Measurements from ENCODE around the gene MOB3A.

MOB3A gene

GRCh38 chr19:2033115-2033824 lies 62.9 kb downstream of the MOB3A start:
- no peaks in the 10 kb centered on the region for H3K9me3 ChIP-seq (replicated peaks; ENCODE audit: insufficient read depth, low read length)
- H3F3A ChIP-seq (ENCODE audit: insufficient read depth, low read length) = peaks cover 38% of the 10 kb centered on the region
- peaks cover 32% of the 10 kb centered on the region for H3K4me1 ChIP-seq (ENCODE audit: low read length)
- no peak overlapping the region; the same call in 1 of the 2 replicates for H3K27ac ChIP-seq (ENCODE audit: low read length)
- peaks cover 7% of the 10 kb centered on the region; the same call in 1 of the 2 replicates for H3K79me2 ChIP-seq (ENCODE audit: low read length)
- no peaks in the 10 kb centered on the region for H3K27me3 ChIP-seq (replicated peaks; ENCODE audit: insufficient read depth, low read length)
- H2AFZ ChIP-seq (ENCODE audit: low read length) = no peak overlapping the region
- H3K36me3 ChIP-seq (replicated peaks; ENCODE audit: insufficient read depth, low read length) = no peaks in the 10 kb centered on the region
- TF ChIP-seq EZH2 (optimal IDR thresholded peaks at IDR 0.05; ENCODE audit: low read depth, low read length) = no peak
- no peak for TF ChIP-seq EZH2phosphoT487 (IDR thresholded peaks at IDR 0.05; ENCODE audit: low read length)
- TF ChIP-seq CTCF (IDR thresholded peaks at IDR 0.05; ENCODE audit: low read length) = no peak
- peak overlapping the region; percentile 91 for H3K4me2 ChIP-seq (ENCODE audit: low read depth, low read length)
- H4K20me1 ChIP-seq (ENCODE audit: insufficient read depth, low read length) = no peaks in the 10 kb centered on the region
- no peak overlapping the region; the same call in 1 of the 2 replicates for H3K4me3 ChIP-seq (ENCODE audit: low read length)
- no peak for DNase-seq
- no peak overlapping the region; the same call in 1 of the 2 replicates for H3K9ac ChIP-seq (ENCODE audit: low read length)
- H3K9me2 ChIP-seq (replicated peaks; ENCODE audit: insufficient read depth, low read length) = no peaks in the 10 kb centered on the region

GRCh38 chr19:2032296-2032941 lies 63.7 kb downstream of the MOB3A start:
- no peaks in the 10 kb centered on the region for H3K9me2 ChIP-seq (replicated peaks; ENCODE audit: insufficient read depth, low read length)
- H3K9me3 ChIP-seq (replicated peaks; ENCODE audit: insufficient read depth, low read length) = no peaks in the 10 kb centered on the region
- H2AFZ ChIP-seq (ENCODE audit: low read length) = peak overlapping the region; percentile 70
- TF ChIP-seq EZH2 (optimal IDR thresholded peaks at IDR 0.05; ENCODE audit: low read depth, low read length) (no peak), CTCF (IDR thresholded peaks at IDR 0.05; ENCODE audit: low read length) (no peak), EZH2phosphoT487 (IDR thresholded peaks at IDR 0.05; ENCODE audit: low read length) (no peak)
- H3K27me3 ChIP-seq (replicated peaks; ENCODE audit: insufficient read depth, low read length) = no peaks in the 10 kb centered on the region
- H3F3A ChIP-seq (ENCODE audit: insufficient read depth, low read length) = peaks cover 32% of the 10 kb centered on the region
- H4K20me1 ChIP-seq (ENCODE audit: insufficient read depth, low read length) = no peaks in the 10 kb centered on the region
- peaks cover 23% of the 10 kb centered on the region for H3K4me1 ChIP-seq (ENCODE audit: low read length)
- DNase-seq = peak; percentile 85
- no peaks in the 10 kb centered on the region for H3K36me3 ChIP-seq (replicated peaks; ENCODE audit: insufficient read depth, low read length)
- peaks cover 4% of the 10 kb centered on the region; the same call in 1 of the 2 replicates for H3K79me2 ChIP-seq (ENCODE audit: low read length)
- H3K27ac ChIP-seq (ENCODE audit: low read length) = peak overlapping the region; percentile 86
- peak overlapping the region; percentile 91 for H3K4me2 ChIP-seq (ENCODE audit: low read depth, low read length)
- peak overlapping the region; percentile 62 for H3K9ac ChIP-seq (ENCODE audit: low read length)
- H3K4me3 ChIP-seq (ENCODE audit: low read length) = peak overlapping the region; percentile 62

GRCh38 chr19:2027361-2027760 lies 68.8 kb downstream of the MOB3A start:
- Histone ChIP-seq H3K79me2 (ENCODE audit: low read length) (no peaks in the 10 kb centered on the region), H3K27ac (ENCODE audit: low read length) (no peak overlapping the region), H3K9ac (ENCODE audit: low read length) (no peak overlapping the region), H3K9me3 (replicated peaks; ENCODE audit: insufficient read depth, low read length) (no peaks in the 10 kb centered on the region), H3K36me3 (replicated peaks; ENCODE audit: insufficient read depth, low read length) (no peaks in the 10 kb centered on the region), H3K4me1 (ENCODE audit: low read length) (0 out of 2 replicates have a peak, but pooled peaks cover 6% of the 10 kb centered on the region), H3K27me3 (replicated peaks; ENCODE audit: insufficient read depth, low read length) (no peaks in the 10 kb centered on the region), H3K9me2 (replicated peaks; ENCODE audit: insufficient read depth, low read length) (no peaks in the 10 kb centered on the region), H4K20me1 (ENCODE audit: insufficient read depth, low read length) (no peaks in the 10 kb centered on the region), H3K4me3 (ENCODE audit: low read length) (no peak overlapping the region), H2AFZ (ENCODE audit: low read length) (no peak overlapping the region), H3K4me2 (ENCODE audit: low read depth, low read length) (no peak overlapping the region), H3F3A (ENCODE audit: insufficient read depth, low read length) (peaks cover 13% of the 10 kb centered on the region)
- TF ChIP-seq EZH2phosphoT487 (IDR thresholded peaks at IDR 0.05; ENCODE audit: low read length) = no peak
- no peak for TF ChIP-seq EZH2 (optimal IDR thresholded peaks at IDR 0.05; ENCODE audit: low read depth, low read length)
- TF ChIP-seq CTCF (IDR thresholded peaks at IDR 0.05; ENCODE audit: low read length) = no peak
- no peak for DNase-seq
